A673 (cell line): Measurements from ENCODE around the gene TMEM235.

Source experiments
- EZH2 ChIP-seq: fragments of 200-600 bp; sonication (generic); IDR thresholded peaks from 2 replicates; pipeline ENCODE4 v1.6.1; 2017; ENCODE audit warnings: borderline replicate concordance, low read depth, mild to moderate bottlenecking, mixed read lengths, antibody characterized with exemption, low read length; ENCODE audit not compliant: poor library complexity, severe bottlenecking
- TF ChIP-seq, protein P1 (sequence below): fragments of 300-800, 200-600 bp; sonication (generic); conservative IDR thresholded peaks from 2 replicates; pipeline ENCODE4 v1.5.1; 2017; ENCODE audit warnings: low read depth, mild to moderate bottlenecking, antibody characterized with exemption, low read length, moderate library complexity, mixed read lengths

GRCh38 chr17:78227455-78227916, 3.9 kb upstream of the TMEM235 start:
- TF ChIP-seq, protein P1, sequence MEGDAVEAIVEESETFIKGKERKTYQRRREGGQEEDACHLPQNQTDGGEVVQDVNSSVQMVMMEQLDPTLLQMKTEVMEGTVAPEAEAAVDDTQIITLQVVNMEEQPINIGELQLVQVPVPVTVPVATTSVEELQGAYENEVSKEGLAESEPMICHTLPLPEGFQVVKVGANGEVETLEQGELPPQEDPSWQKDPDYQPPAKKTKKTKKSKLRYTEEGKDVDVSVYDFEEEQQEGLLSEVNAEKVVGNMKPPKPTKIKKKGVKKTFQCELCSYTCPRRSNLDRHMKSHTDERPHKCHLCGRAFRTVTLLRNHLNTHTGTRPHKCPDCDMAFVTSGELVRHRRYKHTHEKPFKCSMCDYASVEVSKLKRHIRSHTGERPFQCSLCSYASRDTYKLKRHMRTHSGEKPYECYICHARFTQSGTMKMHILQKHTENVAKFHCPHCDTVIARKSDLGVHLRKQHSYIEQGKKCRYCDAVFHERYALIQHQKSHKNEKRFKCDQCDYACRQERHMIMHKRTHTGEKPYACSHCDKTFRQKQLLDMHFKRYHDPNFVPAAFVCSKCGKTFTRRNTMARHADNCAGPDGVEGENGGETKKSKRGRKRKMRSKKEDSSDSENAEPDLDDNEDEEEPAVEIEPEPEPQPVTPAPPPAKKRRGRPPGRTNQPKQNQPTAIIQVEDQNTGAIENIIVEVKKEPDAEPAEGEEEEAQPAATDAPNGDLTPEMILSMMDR: no peak
- no peak for TF ChIP-seq EZH2
